MG63 (cell line): ENCODE results near the gene EDN1. TPM values are rescaled to one million over a fixed set of nuclear protein-coding genes. Genes with fewer than 3 reads are reported as not detected.

Source experiments
- DNase-seq: peaks from one replicate; pipeline ENCODE4 v3.0.0-alpha.2; 2020
- H3K27me3 ChIP-seq: fragments of 250-450 bp; sonication (Bioruptor Pico); 2 replicates; pipeline ENCODE4 v1.5.1; 2020; ENCODE audit warnings: mild to moderate bottlenecking, moderate library complexity
- H3K36me3 ChIP-seq: fragments of 250-450 bp; sonication (Bioruptor Pico); 2 replicates; pipeline ENCODE4 v1.5.1; 2020; ENCODE audit warnings: mild to moderate bottlenecking, moderate library complexity
- H3K4me3 ChIP-seq: fragments of 250-450 bp; sonication (Bioruptor Pico); 2 replicates; pipeline ENCODE4 v1.5.1; 2020; ENCODE audit warnings: mild to moderate bottlenecking, moderate library complexity
- H3K9me3 ChIP-seq: fragments of 250-450 bp; sonication (Bioruptor Pico); 2 replicates; pipeline ENCODE4 v1.5.1; 2020; ENCODE audit warnings: mild to moderate bottlenecking, moderate library complexity
- total RNA-seq: library from RNA; depleted of rRNA; stranded (reverse); fragments of >200 nt; shearing (Covaris generic); gene quantifications from 2 replicates; pipeline ENCODE4 v1.2.3, GENCODE V29; 2014; ENCODE audit warnings: low replicate concordance; rRNA removed

The EDN1 gene
- 23.2 and 26.8 TPM in 2 replicates for total RNA-seq

DNA sequence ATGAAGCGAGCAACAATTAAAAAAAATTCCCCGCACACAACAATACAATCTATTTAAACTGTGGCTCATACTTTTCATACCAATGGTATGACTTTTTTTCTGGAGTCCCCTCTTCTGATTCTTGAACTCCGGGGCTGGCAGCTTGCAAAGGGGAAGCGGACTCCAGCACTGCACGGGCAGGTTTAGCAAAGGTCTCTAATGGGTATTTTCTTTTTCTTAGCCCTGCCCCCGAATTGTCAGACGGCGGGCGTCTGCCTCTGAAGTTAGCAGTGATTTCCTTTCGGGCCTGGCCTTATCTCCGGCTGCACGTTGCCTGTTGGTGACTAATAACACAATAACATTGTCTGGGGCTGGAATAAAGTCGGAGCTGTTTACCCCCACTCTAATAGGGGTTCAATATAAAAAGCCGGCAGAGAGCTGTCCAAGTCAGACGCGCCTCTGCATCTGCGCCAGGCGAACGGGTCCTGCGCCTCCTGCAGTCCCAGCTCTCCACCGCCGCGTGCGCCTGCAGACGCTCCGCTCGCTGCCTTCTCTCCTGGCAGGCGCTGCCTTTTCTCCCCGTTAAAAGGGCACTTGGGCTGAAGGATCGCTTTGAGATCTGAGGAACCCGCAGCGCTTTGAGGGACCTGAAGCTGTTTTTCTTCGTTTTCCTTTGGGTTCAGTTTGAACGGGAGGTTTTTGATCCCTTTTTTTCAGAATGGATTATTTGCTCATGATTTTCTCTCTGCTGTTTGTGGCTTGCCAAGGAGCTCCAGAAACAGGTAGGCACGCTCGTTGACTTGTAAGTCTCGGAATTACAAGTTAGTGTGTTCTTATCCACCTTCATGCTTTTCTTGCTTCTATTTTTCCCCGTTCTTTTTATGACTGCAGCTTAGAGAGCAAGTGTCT is at the start of gene EDN1:
Gene EDN1, plus strand, starts transcription at position 429 of the 888 bp plus-strand sequence. Its CDS starts 269 bp downstream, at position 698.
- Histone ChIP-seq H3K9me3 (no peaks in the 10 kb centered on the region), H3K36me3 (peaks cover 34% of the 10 kb centered on the region), H3K4me3 (peak within 1 kb of the TSS; percentile 64), H3K27me3 (no peaks in the 10 kb centered on the region)
- peak; percentile 98 for DNase-seq

DNA sequence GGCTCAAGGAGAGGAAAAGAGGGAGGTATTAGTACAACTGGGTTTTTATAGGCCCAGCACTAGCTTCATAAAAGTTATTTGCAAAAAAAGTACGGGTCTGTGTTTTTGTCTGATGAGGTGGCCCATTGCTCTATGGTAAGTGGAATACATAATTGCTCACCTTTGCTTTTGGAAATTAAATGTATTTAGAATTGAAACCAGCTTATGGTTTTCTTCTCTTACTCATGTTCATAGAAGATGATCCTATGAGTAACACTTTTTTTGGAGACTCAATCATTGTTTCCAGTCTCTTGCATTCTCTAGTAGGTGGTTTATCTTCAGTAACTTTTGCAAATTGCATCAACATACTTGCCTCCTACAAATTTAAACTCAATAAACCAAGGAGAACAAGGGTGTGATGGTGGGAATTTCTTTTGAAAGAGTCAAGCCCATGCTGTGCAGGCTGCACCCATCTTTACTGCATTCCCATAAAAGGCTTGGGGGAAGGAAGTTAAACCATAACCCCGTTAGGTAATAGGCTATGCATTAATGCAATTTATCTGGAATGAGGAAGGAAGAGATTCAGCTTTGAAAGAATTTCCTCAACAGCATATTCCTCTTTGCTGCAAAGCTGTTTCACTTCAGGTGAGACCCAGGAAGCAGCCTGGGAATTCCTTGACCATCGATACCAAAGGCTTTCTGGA is 48.5 kb upstream of the EDN1 start:
- no peak for DNase-seq
- Histone ChIP-seq H3K27me3 (no peaks in the 10 kb centered on the region), H3K36me3 (no peaks in the 10 kb centered on the region), H3K4me3 (no peak overlapping the region), H3K9me3 (no peaks in the 10 kb centered on the region)

GRCh38 chr6:12243169-12243568 is 47.0 kb upstream of the EDN1 start:
- no peaks in the 10 kb centered on the region for H3K27me3 ChIP-seq
- no peak overlapping the region for H3K4me3 ChIP-seq
- DNase-seq = no peak
- H3K36me3 ChIP-seq = no peaks in the 10 kb centered on the region
- no peaks in the 10 kb centered on the region for H3K9me3 ChIP-seq

DNA sequence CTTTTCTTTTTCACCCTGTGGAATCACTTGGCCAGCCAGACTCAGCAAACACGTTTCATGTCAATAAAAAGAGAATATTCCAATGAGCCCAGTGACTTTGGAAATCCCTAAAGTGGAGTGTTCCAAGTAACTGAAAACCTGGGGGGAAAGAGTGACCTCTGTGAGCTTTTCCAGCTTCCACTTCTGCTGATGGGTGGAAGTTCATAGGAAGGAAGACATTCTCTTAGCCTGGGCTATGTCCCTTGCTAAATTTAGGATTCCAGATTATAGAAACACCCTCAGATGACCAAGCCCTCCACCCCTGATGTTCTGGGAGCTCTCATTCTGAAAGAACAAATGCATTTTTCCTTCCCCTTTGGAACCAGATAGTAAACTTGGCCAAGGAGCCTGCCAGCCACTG is 44.8 kb upstream of the EDN1 start:
- no peaks in the 10 kb centered on the region for H3K27me3 ChIP-seq

DNA sequence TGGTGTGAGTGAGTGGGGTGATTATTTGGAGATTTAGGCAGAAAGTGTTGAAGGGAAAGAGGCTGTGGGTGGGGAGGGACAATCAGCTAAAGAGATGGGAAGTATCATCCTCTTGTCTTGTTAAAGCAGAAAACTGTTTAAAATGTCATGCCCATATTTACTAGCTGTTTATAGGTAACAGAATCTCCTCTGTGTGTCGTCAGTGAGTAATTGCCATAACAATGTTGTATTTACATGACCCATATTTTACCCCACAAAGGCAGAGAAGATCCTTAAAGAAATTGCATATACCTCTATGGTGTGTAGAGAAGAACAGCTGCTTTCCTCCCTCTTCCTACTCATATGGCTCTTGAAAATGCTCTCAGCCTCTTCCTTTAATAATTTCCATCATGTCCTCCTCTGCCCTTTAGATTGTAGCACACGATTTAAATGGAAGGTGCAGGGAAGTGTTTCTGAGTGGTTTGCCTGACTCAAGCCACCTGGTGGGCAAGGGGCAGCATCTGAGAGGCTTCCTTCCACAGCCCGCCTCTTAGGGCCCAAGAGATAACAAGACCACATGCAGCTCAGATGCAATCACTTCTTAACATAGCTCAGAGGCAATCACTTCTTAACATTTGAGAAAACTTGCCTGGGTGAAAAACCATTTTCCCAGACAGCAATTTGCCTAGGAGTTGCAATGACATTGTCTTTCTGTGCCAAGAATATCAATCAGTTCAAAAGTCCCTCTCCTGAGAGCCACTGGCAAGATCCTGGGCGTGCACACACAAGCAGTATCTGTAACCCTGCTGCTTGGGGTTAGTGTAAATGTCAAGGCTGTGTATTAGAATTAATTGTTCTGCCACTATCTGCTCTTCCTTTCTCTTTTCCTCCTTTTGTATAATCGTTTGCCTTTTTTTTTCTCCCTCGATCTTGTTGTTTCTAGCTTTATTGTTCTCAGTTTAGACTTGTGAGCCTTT is 44.1 kb upstream of the EDN1 start:
- no peak overlapping the region for H3K4me3 ChIP-seq
- no peaks in the 10 kb centered on the region for H3K36me3 ChIP-seq
- H3K9me3 ChIP-seq = no peaks in the 10 kb centered on the region
- no peaks in the 10 kb centered on the region for H3K27me3 ChIP-seq
- no peak for DNase-seq

More for the DNA sequence above, 44.8 kb upstream of the EDN1 start:
- Histone ChIP-seq H3K4me3 (no peak overlapping the region), H3K9me3 (no peaks in the 10 kb centered on the region), H3K36me3 (no peaks in the 10 kb centered on the region)
- DNase-seq = peak; percentile 33

DNA sequence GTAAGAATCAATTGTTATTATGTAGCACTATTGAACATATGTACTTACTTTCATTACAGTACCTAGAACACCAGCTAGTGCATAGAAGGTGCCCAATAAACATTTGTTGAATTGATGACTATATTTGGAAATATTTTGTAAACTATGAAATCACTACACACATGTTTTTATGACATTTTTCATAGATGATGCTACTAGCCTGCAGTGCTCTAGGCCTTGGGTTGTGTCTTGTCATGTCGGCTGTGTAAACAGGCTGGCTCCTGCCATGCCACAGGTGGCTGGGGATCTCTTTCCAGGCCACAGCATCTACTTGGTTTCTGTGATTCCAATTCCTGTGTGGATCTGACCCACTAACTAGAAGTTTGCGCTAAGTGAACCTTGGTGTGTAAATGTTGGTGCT is 43.3 kb upstream of the EDN1 start:
- DNase-seq = no peak
- H3K9me3 ChIP-seq = no peaks in the 10 kb centered on the region
- no peaks in the 10 kb centered on the region for H3K27me3 ChIP-seq
- no peaks in the 10 kb centered on the region for H3K36me3 ChIP-seq
- no peak overlapping the region for H3K4me3 ChIP-seq

DNA sequence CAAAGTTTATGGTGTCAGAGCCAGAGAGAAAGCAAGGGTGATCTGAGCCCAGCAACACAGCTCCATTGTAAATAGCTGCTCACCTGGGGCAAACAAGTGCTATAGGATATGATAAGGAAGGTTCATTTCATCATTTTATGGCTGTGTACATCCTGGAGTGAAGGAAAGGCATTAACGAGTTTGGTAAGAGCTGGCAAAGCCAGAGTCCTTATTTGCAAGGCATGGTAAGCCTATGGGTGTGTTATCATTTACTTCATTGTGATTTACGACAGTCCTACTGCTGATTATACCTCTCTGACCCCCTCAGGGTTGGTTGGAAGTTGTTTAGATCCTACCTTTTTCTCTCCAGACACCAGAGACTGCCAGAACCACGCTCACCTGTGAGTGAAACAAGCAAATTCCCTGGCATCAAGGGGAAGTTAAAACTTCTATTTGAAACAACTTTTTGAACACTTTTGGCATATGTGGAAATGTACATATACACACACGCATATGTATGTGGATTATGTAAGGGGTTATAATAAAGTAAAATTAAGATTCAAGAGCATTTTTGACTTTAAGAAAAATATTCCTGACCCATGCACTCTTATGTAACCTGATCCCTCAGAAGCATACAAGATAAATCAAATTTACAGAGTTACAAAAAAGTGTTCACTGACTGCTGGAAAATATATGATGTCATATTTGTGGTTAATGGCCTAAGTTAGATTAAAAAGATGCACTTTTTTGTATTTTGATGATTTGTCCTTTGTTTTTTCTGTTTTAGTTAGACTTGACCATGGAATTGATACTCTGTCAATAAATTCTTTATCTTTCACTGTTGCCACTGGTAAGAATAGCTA is 40.4 kb upstream of the EDN1 start:
- H3K4me3 ChIP-seq = no peak overlapping the region
- H3K27me3 ChIP-seq = no peaks in the 10 kb centered on the region
- H3K9me3 ChIP-seq = no peaks in the 10 kb centered on the region
- DNase-seq = no peak
- no peaks in the 10 kb centered on the region for H3K36me3 ChIP-seq

DNA sequence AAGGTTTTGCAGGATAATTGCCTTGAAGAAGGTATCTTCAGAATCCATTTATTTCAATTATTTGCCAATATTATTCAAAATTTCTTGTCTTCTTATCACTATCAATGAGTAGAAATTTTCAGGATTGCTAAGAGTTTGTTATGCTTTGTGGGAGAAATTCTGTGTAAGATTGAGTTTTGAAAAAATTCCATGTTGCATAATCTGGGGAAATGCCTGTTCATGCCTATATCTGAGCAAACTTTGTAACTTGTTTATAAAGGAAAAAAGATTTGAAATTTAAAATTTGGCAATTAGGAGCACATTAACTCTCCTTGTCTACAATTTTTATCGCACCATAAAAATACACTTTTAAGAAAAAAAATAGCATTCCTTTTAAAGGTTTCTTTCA is 39.8 kb upstream of the EDN1 start:
- Histone ChIP-seq H3K36me3 (no peaks in the 10 kb centered on the region), H3K4me3 (no peak overlapping the region), H3K9me3 (no peaks in the 10 kb centered on the region), H3K27me3 (no peaks in the 10 kb centered on the region)
- no peak for DNase-seq

- DNase-seq = no peak
- Histone ChIP-seq H3K9me3 (no peaks in the 10 kb centered on the region), H3K4me3 (no peak overlapping the region), H3K36me3 (no peaks in the 10 kb centered on the region), H3K27me3 (no peaks in the 10 kb centered on the region)
Observed at GRCh38 chr6:12254210-12254609, 36.0 kb upstream of the EDN1 start.

- no peak overlapping the region for H3K4me3 ChIP-seq
- H3K27me3 ChIP-seq = no peaks in the 10 kb centered on the region
- no peaks in the 10 kb centered on the region for H3K9me3 ChIP-seq
- no peaks in the 10 kb centered on the region for H3K36me3 ChIP-seq
- DNase-seq = no peak
Observed at GRCh38 chr6:12258191-12258590, 32.0 kb upstream of the EDN1 start.

DNA sequence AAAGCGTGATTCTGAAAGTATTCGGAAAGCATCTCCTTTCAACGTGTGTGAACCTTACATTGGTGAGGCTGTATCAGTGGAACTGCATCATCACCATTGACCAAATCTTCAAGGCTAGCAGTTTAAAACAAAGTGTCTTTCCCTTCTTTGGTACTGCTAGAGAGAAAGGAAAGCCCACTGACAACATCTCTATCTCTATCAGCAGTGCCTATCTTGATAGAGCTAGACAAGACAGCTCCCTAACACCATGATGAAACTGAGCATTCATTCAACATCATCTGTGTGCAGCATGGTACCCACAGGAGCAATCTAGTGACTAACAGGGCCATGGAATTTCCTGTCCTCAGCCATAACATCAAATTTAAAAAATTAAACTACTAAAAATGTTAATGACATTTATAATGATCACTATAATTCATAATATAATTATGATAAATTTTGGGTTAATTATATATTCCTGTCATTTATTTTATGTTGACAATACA is 31.5 kb upstream of the EDN1 start:
- no peaks in the 10 kb centered on the region for H3K9me3 ChIP-seq
- no peak overlapping the region for H3K4me3 ChIP-seq
- no peak for DNase-seq
- no peaks in the 10 kb centered on the region for H3K27me3 ChIP-seq
- no peaks in the 10 kb centered on the region for H3K36me3 ChIP-seq

DNA sequence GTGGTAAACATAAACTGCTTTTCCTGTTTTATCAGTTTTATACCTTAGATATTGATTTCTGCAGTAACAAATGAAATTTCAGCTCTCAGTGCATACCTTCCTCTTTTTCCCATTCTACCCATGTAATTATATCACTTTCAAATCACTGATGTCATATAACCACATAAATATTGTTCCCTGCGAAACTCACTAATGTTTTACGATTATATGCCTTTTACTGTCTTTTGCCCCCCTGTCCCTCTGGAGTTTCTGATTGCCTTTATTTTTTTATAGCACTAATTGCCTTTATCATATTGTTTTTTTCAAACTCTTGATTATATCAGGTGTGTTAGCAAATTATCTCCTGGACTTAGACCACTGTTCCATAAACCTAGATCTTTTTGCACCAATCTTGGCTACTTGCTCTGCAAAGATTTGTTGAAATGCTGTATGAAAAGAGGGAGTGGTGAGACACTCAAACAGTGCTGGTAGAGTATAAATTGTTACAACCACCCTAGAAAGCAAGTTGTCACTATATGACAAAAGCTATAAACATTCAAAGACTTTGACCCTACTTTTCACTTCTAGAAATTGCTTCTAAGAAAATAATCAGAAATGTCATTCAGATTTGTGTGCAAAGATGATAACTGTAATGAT is 29.6 kb upstream of the EDN1 start:
- Histone ChIP-seq H3K27me3 (no peaks in the 10 kb centered on the region), H3K9me3 (no peaks in the 10 kb centered on the region), H3K4me3 (no peak overlapping the region), H3K36me3 (no peaks in the 10 kb centered on the region)
- DNase-seq = no peak

DNA sequence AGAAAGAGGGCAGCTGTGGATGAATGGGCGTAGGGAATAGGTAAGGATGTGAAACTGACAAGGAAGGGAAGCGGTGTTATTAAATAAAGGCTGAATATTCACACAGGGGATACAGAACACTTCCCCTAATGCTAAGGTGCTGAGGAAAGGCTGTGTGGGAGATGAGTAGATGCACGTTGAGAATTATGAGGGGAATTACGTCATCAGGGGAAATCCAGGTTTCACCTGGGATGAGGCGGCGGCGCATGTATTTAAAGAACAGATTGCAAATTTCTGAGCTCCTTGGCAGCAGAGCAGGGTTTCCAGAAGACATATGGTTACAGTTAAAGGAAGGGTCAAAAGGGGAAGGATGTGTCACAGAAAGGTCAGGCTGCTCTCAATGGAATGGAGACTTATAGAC is 28.7 kb upstream of the EDN1 start:
- DNase-seq = no peak
- Histone ChIP-seq H3K27me3 (no peaks in the 10 kb centered on the region), H3K36me3 (no peaks in the 10 kb centered on the region), H3K4me3 (no peak overlapping the region), H3K9me3 (no peaks in the 10 kb centered on the region)

GRCh38 chr6:12262236-12263061 is 27.7 kb upstream of the EDN1 start:
- Histone ChIP-seq H3K9me3 (no peaks in the 10 kb centered on the region), H3K27me3 (no peaks in the 10 kb centered on the region), H3K36me3 (no peaks in the 10 kb centered on the region), H3K4me3 (no peak overlapping the region)
- no peak for DNase-seq

DNA sequence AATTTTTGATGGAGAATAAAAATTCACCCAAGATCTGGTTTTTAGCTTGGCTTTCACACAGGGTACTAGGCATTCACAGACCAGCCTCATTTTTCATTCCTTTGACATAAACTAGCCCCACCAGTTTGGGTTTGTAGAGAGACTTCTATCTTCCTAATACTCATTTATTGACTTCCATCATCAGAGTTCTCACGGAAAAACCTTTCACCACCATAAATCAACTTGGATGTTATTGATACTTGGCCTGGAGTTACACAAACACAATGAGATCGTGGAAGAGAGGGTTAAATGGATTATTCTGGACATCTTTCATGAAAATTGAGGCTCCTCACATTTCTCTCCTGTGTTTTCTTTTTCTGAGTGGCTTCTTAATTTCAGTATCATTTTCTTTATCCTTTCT is 26.8 kb upstream of the EDN1 start:
- no peaks in the 10 kb centered on the region for H3K27me3 ChIP-seq
- H3K9me3 ChIP-seq = no peaks in the 10 kb centered on the region
- no peak overlapping the region for H3K4me3 ChIP-seq
- no peak for DNase-seq
- no peaks in the 10 kb centered on the region for H3K36me3 ChIP-seq
